ENCODE results near the gene TBC1D1. TPM values are rescaled to one million over a fixed set of nuclear protein-coding genes. Genes with fewer than 3 reads are reported as not detected.

Gene TBC1D1
- total and polyA plus RNA-seq, 2 of the 8 experiments (the other 6 are each of a cell fraction or from before 2014, with no cell fraction given), result 96.9 to 162 TPM

DNA sequence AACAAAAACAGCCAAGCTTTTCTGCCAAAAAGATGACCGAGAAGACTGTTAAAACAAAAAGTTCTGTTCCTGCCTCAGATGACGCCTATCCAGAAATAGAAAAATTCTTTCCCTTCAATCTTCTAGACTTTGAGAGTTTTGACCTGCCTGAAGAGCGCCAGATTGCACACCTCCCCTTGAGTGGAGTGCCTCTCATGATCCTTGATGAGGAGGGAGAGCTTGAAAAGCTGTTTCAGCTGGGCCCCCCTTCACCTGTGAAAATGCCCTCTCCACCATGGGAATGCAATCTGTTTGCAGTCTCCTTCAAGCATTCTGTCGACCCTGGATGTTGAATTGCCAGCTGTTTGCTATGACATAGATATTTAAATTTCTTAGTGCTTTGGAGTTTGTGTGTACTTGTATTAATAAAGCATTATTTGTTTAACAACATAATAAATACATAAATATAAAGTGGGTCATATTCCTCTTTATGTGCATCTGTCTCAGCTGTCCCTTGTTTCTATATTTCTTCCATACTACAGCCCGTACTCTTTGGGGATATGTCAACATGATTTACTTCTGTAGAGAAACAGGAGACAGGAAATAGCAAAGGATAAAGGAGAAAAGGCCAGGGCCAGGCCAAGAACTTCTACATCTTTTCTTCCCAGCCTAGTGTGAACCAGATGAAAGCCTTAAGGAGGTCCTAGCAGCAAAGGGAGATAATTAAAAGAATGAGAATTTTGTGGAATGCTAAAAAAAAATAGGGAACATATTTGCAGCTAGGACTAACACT is 70.0 kb downstream of the TBC1D1 start:
- Histone ChIP-seq H3K4me1 (replicated peaks in 1 of 4; ENCODE audit: control insufficient read depth in 3 of 4, insufficient read depth in 4 of 4, low read length in 3 of 4) (no peaks in the 10 kb centered on the region), H4K8ac (ENCODE audit: extremely low read depth, insufficient read depth, low read length) (no peak overlapping the region), H4K20me1 (replicated peaks in 1 of 2; ENCODE audit: control insufficient read depth in 1 of 2, insufficient read depth in 2 of 2, low read length in 2 of 2) (no peaks in the 10 kb centered on the region), H3K23ac (ENCODE audit: insufficient read length) (no peak overlapping the region), H3K4ac (replicated peaks; ENCODE audit: insufficient read length, low read depth, low read length) (no peak overlapping the region), H2AFZ (ENCODE audit: low read length) (no peak overlapping the region), H2BK15ac (ENCODE audit: low read length) (no peak overlapping the region), H3K9ac (replicated peaks in 1 of 4; ENCODE audit: extremely low read depth in 1 of 4, low read depth in 3 of 4, low read length in 3 of 4) (no peak overlapping the region), H3K36me3 (ENCODE audit: control insufficient read depth in 2 of 4, insufficient read depth in 4 of 4, low read length in 3 of 4) (no peaks in the 10 kb centered on the region), H3K18ac (ENCODE audit: extremely low read depth, low read length) (no peak overlapping the region), H3K23me2 (ENCODE audit: low read depth, low read length) (no peaks in the 10 kb centered on the region), H3K27me3 (replicated peaks in 1 of 4; ENCODE audit: control insufficient read depth in 3 of 4, extremely low read depth in 1 of 4, insufficient read depth in 3 of 4, low read length in 3 of 4) (no peaks in the 10 kb centered on the region), H3K27ac (ENCODE audit: low read depth, low read length) (no peak overlapping the region), H3K14ac (ENCODE audit: insufficient read length) (no peak overlapping the region), H3K56ac (replicated peaks; ENCODE audit: insufficient read length, low read depth, low read length) (no peak overlapping the region), H4K91ac (replicated peaks; ENCODE audit: insufficient read length, low read length) (no peak overlapping the region), H3K9me3 (ENCODE audit: insufficient read depth in 2 of 2, low read depth in 1 of 2, low read length in 1 of 2) (no peaks in the 10 kb centered on the region), H2AK5ac (ENCODE audit: low read depth, low read length) (no peak overlapping the region), H4K5ac (ENCODE audit: insufficient read length, low read depth, low read length) (no peak overlapping the region), H3K4me3 (ENCODE audit: extremely low read depth in 1 of 4, insufficient read depth in 2 of 4, low read depth in 3 of 4, low read length in 4 of 4) (no peak overlapping the region), H3K4me2 (ENCODE audit: insufficient read depth in 1 of 2, low read depth in 2 of 2, low read length in 2 of 2) (no peak overlapping the region), H3K79me1 (ENCODE audit: low read depth, low read length) (no peaks in the 10 kb centered on the region), H2BK20ac (ENCODE audit: low read length) (no peak overlapping the region), H3K79me2 (ENCODE audit: control insufficient read depth in 1 of 2, insufficient read depth in 2 of 2, low read length in 2 of 2) (no peaks in the 10 kb centered on the region), H2BK120ac (replicated peaks; ENCODE audit: low read depth, low read length) (no peak overlapping the region), H2BK5ac (ENCODE audit: low read depth, low read length) (no peak overlapping the region), H2BK12ac (ENCODE audit: low read depth, low read length) (no peak overlapping the region)
- no peak for FAIRE-seq
- DNase-seq (ENCODE audit: low read depth in 1 of 2, low spot score in 2 of 2), result no peak
- ChIA-PET CTCF (ENCODE audit: partially characterized antibody) (interaction anchor here (0.6 to 1.3 kb wide), 2 partner anchors 9 to 25 kb away, joined by 3 read pairs; no protein-coding TSS in a partner anchor), POLR2A (ENCODE audit: partially characterized antibody) (interaction anchor here (1.3 kb wide), 1 partner anchor 9 kb away, joined by 4 read pairs; no protein-coding TSS in a partner anchor)
- WGBS, 2 experiments (ENCODE audit: extremely low coverage in 1 of 2, insufficient coverage in 1 of 2, insufficient read length in 1 of 2, insufficient replicate concordance in 2 of 2, low coverage in 1 of 2, low lambda C conversion rate in 2 of 2, missing lambda C conversion rate in 1 of 2), result 85% methylated on average over 5 of the region's 5 CpGs; no CpG with 5 or more reads in 1 of the 2 experiments
- TF ChIP-seq, protein P1, sequence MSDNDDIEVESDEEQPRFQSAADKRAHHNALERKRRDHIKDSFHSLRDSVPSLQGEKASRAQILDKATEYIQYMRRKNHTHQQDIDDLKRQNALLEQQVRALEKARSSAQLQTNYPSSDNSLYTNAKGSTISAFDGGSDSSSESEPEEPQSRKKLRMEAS (IDR thresholded peaks at IDR 0.05), result no peak
- no peak for TF ChIP-seq BACH1 (IDR thresholded peaks at IDR 0.05; ENCODE audit: low read length)
